ENCODE measurements around the gene GPC5. TPM values are rescaled to one million over a fixed set of nuclear protein-coding genes. Genes with fewer than 3 reads are reported as not detected.

GPC5 gene
- total RNA-seq, 1 experiment from 2014 or later = 0.15 TPM

DNA sequence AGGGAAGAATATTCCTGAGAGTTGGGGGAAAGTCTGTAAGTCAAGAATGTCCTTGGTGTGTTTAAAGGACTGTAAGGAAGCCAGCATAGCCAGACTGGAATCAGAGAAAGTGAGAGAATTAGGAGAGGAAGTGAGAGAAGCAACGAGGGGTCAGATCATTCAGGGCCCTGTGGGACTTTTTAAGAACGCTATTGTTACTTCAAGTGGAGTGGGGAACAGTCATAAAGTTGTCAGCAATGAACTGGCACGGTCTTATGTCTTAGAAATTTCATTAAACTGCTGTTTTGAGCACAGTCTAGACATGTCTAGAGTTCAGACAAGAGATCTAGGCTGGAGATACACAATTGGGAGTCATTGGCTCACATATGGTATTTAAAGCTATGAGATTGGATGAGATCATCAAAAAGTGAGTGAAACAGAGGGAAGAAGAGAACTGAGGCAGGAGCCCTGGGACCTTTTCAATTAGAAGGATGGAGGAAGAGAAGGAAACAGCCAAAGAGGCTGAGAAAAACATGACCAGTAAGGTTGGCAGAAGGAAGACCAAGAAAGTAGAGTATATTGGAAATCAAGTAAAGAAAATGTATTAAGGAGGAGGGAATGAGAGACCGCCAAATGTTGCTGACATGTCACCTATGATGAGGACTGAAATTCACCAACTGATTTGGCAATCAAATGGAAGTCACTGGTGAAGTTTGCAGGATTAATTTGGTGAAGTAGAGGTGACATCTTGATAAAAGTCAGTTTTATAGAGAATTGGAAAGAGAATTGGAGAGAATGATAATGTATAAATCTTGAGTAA, 263.5 kb downstream of the GPC5 start:
- no peaks in the 10 kb centered on the region for H3K27me3 ChIP-seq (ENCODE audit: insufficient read depth, low read length)
- no peak overlapping the region for H3K4me3 Mint-ChIP-seq
- no peak overlapping the region for H2AK5ac ChIP-seq (ENCODE audit: insufficient read length, low read length)
- no peak overlapping the region for H3K9ac ChIP-seq (ENCODE audit: extremely low read depth, insufficient read length, low read length)
- H3T11ph ChIP-seq (ENCODE audit: low read length) = no peak overlapping the region
- H3K27ac Mint-ChIP-seq = no peak overlapping the region; a peak in 2 of 7 replicates
- no peaks in the 10 kb centered on the region for H3K79me1 ChIP-seq (ENCODE audit: insufficient read depth, low read depth, low read length, poor library complexity, severe bottlenecking)
- no peak overlapping the region for H4K5ac ChIP-seq (ENCODE audit: insufficient read length, low read depth, low read length)
- no peak overlapping the region for H2BK20ac ChIP-seq (ENCODE audit: low read depth, low read length, poor library complexity, severe bottlenecking)
- WGBS (ENCODE audit: extremely low coverage, insufficient read length, low lambda C conversion rate) = no CpG with 5 or more reads among the region's 4 CpGs
- no peak overlapping the region for H4K91ac ChIP-seq (ENCODE audit: insufficient read length, low read depth, low read length)
- no peaks in the 10 kb centered on the region for H3K79me2 ChIP-seq (ENCODE audit: insufficient read depth, low read length)
- H2BK12ac ChIP-seq (ENCODE audit: insufficient read length, low read depth, low read length) = no peak overlapping the region
- H3K27me3 Mint-ChIP-seq (ENCODE audit: low read depth) = no peaks in the 10 kb centered on the region
- H3K27ac ChIP-seq (ENCODE audit: insufficient read length, low read depth, low read length) = no peak overlapping the region
- no peak overlapping the region for H2BK120ac ChIP-seq (ENCODE audit: low read depth, low read length, poor library complexity, severe bottlenecking)
- H3K18ac ChIP-seq (ENCODE audit: insufficient read length, low read depth, low read length) = no peak overlapping the region
- H2AFZ ChIP-seq (ENCODE audit: low read length) = no peak overlapping the region
- H3K23me2 ChIP-seq (ENCODE audit: insufficient read length, low read depth, low read length, poor library complexity, severe bottlenecking) = no peaks in the 10 kb centered on the region
- H2BK15ac ChIP-seq (ENCODE audit: low read depth, low read length) = no peak overlapping the region
- no peak overlapping the region for H3K4me2 ChIP-seq (ENCODE audit: insufficient read depth, insufficient read length, low read length)
- H3K23ac ChIP-seq (ENCODE audit: insufficient read length, low read depth, low read length) = no peak overlapping the region
- H3K14ac ChIP-seq (ENCODE audit: insufficient read depth, low read length) = no peak overlapping the region
- no peak overlapping the region for H2BK5ac ChIP-seq (ENCODE audit: insufficient read length, low read length)
- H3K36me3 Mint-ChIP-seq (ENCODE audit: insufficient read depth in 1 of 3, low read depth in 3 of 3) = no peaks in the 10 kb centered on the region
- no peaks in the 10 kb centered on the region for H3K9me3 Mint-ChIP-seq
- no peaks in the 10 kb centered on the region for H3K4me1 ChIP-seq (ENCODE audit: insufficient read depth, low read length)
- no peak overlapping the region for H3K4ac ChIP-seq (ENCODE audit: low read depth, low read length)
- DNase-seq = no peak
- no peaks in the 10 kb centered on the region for H4K20me1 ChIP-seq (ENCODE audit: control insufficient read depth, insufficient read depth, insufficient read length)
- H3K56ac ChIP-seq (ENCODE audit: insufficient read length, low read depth, low read length) = no peak overlapping the region
- H4K8ac ChIP-seq (replicated peaks; ENCODE audit: insufficient read length, low read depth, low read length) = no peak overlapping the region
- no peaks in the 10 kb centered on the region for H3K4me1 Mint-ChIP-seq
- TF ChIP-seq, protein P1, sequence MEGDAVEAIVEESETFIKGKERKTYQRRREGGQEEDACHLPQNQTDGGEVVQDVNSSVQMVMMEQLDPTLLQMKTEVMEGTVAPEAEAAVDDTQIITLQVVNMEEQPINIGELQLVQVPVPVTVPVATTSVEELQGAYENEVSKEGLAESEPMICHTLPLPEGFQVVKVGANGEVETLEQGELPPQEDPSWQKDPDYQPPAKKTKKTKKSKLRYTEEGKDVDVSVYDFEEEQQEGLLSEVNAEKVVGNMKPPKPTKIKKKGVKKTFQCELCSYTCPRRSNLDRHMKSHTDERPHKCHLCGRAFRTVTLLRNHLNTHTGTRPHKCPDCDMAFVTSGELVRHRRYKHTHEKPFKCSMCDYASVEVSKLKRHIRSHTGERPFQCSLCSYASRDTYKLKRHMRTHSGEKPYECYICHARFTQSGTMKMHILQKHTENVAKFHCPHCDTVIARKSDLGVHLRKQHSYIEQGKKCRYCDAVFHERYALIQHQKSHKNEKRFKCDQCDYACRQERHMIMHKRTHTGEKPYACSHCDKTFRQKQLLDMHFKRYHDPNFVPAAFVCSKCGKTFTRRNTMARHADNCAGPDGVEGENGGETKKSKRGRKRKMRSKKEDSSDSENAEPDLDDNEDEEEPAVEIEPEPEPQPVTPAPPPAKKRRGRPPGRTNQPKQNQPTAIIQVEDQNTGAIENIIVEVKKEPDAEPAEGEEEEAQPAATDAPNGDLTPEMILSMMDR (conservative IDR thresholded peaks at IDR 0.05) = no peak
- H3K9me3 ChIP-seq (ENCODE audit: control insufficient read depth, low read depth, low read length) = no peaks in the 10 kb centered on the region

All from H9 (cell line).